GM18508 (cell line): ENCODE data around the gene ACSS1.

ENCODE experiments used
- ATAC-seq: cut with Tn5 transposase; IDR thresholded peaks from one replicate; pipeline ENCODE4 v1.9.1; 2021; ENCODE audit warnings: moderate number of reproducible peaks; ENCODE audit not compliant: insufficient read depth, unreplicated experiment

ACSS1 gene

DNA sequence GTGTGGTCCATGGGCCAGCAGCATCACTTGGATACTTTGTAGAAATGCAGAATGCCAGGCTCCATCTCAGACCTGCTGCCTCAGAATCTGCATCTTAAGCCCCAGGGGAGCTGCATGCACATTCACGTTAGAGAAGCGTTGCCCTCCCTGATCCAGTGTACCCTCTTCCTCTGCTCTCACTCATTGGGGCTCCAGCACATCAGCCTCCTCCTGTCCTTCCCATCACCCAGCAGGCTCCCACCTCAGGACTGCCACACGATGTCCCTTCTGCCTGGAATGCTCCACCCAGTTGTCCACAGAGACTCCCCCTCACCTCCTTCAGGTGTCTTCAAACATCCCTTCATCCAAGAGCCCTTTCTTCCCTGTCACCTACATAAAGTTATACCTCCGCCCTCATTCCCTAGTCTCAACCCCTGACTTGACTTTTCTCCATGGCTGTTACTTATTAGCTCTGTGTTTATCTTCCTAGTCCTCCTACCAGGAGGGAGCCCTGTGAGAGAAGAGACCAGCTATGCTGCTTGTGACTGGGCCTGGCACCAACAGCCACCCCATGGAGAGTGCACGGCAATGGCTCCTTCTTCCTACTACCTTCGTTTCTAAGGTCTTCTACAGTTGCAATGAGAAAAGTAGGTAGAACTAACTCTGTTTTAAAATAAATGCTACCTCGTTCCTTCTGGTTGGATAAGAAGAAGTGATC is 3.3 kb upstream of the ACSS1 start:
- no peak for ATAC-seq

GRCh38 chr20:25059866-25060465 is 2.0 kb upstream of the ACSS1 start:
- ATAC-seq: no peak

- no peak for ATAC-seq
These were observed 1.2 kb upstream of the ACSS1 start for GRCh38 chr20:25058847-25059810.

DNA sequence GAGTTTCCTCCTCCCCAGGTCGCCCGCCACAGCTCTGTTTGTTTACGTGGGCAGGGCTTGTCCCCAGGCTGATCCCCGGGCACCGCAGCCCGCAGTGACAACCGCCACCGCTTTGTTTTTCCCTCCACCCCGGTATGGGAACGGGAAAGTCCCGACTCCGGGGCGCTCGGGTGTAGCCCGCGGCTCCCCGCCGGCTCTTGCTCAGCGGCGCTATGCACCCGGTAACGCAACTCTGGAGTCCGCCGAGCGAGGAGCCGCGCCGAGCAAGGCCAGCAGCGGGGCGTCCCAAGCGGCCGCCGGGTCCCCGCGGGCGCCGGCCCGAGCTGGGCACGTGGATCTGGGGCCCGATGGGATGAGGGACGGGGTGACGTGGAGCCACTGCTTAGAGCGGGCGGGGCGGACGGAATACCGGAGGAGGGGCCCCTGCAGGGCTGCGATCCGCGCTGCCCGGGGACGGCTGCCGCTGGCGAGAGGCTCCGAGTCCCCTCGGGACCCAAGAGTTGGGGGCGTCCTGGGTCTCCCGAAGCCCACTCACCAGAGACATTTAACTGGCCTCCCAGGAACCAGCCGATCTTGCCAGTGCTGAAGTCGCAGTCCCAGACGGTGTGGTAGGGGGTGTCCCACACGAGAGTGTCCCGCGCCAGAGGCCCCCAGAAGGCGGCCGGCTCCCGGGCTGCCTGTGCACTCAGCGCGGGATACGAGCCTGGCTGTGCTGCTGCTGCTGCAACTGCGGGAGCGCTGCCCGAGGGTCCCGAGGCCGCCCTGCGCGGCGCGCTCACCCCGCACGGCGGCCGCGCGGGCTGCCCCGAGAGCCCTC is 497 bp downstream of the ACSS1 start:
- peak; percentile 3 for ATAC-seq

DNA sequence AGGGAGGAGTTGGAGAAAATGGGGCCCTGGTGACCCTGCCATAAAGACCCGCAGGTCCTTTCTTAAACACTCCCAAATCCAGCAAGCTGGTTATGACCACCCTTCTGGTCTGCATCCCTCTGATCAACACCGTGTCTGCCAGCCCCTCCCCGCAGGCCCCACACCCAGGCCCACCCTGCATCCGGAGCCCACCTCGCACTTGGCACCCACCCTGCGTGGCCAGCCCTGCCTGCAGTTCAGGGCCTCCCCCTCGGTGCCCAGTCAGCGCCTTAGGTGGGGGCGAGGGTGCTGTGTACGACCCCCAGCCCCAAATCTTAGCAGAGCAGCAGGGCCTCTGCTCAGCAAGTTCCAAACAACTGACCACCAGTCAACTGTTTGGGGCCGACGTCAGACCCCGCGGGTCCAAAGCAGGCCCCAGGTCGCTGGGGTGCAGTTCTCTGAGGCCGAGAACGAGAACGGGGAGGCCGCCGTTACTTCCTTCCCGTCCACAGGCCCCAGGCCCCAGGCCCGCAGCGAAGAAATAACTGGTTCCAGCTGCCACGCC is 1.2 kb downstream of the ACSS1 start:
- no peak for ATAC-seq

- ATAC-seq: no peak
These were observed 2.0 kb downstream of the ACSS1 start for GRCh38 chr20:25055711-25056495.

- no peak for ATAC-seq
These were observed 2.8 kb downstream of the ACSS1 start for GRCh38 chr20:25054995-25055629.

- no peak for ATAC-seq
These were observed 3.7 kb downstream of the ACSS1 start for GRCh38 chr20:25054096-25054820.

- no peak for ATAC-seq
These were observed 4.5 kb downstream of the ACSS1 start for GRCh38 chr20:25053255-25054031.

- ATAC-seq: no peak
These were observed 5.4 kb downstream of the ACSS1 start for GRCh38 chr20:25052255-25053194.

- ATAC-seq: no peak
These were observed 6.4 kb downstream of the ACSS1 start for GRCh38 chr20:25051386-25052155.

- no peak for ATAC-seq
These were observed 7.2 kb downstream of the ACSS1 start for GRCh38 chr20:25050501-25051350.

- ATAC-seq: no peak
These were observed 7.9 kb downstream of the ACSS1 start for GRCh38 chr20:25050082-25050481.

DNA sequence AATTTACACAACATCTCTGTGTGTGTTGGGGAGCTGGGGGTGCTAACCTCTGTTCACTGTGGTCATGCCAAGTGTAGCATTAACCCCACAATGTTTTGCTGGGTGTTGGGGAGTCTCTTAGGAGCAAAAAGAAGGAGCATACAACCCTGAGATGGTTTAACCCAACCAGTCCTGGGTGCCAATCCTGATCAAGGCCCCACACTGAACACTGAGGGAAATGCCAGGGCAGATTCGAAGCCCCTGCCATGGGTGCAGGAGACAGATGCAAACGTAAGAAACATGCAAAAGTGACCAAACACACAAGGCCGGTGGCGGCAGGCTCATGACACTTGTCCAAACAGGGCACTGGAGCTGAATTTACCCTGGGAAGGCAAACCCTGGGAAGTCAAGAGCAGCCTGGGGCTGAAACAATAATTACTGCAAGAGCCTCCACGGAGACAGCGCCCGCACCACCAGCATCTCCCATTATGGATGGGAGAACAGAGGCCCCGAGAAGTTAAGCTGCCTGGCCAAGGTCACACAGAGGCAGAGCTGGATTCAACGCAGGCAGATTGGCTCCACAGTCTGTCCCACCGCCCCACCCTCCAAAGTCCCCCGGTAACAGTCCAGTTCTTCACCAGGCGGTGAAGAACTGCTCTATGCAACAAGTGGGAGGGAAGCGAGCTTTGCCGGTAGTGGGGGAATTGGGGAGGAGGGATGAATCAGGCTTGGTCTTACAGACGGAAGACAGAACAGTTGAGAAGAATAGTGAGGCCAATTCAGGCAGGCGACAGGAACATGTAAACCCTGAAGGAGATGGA is 8.5 kb downstream of the ACSS1 start:
- ATAC-seq: no peak
